Gastrocnemius medialis (tissue), 4 donors: ENCODE measurements around the gene CSTF1. TPM values are rescaled to one million over a fixed set of nuclear protein-coding genes. Genes with fewer than 3 reads are reported as not detected.
"Not testable (repeated sequence)": the region's sequence is repeated elsewhere in the genome, so short reads cannot be mapped to it uniquely, and the experiment has no call there.

Experiments used
- ATAC-seq, 2 donors: fragments of 150-250 bp; one replicate each; pipeline ENCODE4 v1.9.1; 2016
- DNase-seq, 2 donors: peaks; one replicate each; pipeline ENCODE4 v3.0.0-alpha.2; 2019
- H3K27ac ChIP-seq, 4 donors: fragments of 200-600 bp; sonication (generic); 1 replicate in 1 of 4; 2 replicates in 3 of 4; pipeline ENCODE4 v1.5.1; 2016 to 2018; ENCODE audit warnings: mild to moderate bottlenecking in 2 of 4, moderate library complexity in 1 of 4
- H3K27me3 ChIP-seq, 3 donors: fragments of 200-600 bp; sonication (generic) in 2 of 3; 1 replicate in 1 of 3; 2 replicates in 2 of 3; pipeline versions ENCODE4 v1.5.1 to v1.6.0; 2016 to 2019; ENCODE audit warnings: mild to moderate bottlenecking in 1 of 3, moderate library complexity in 1 of 3
- H3K36me3 ChIP-seq, 2 donors: fragments of 200-600 bp; sonication (generic) in 1 of 2; one replicate each; pipeline ENCODE4 v1.5.1; 2017 to 2018
- H3K4me1 ChIP-seq, 2 donors: fragments of 200-600 bp; sonication (generic) in 1 of 2; one replicate each; pipeline ENCODE4 v1.5.1; 2016 to 2017; ENCODE audit warnings: mild to moderate bottlenecking in 2 of 2
- H3K4me3 ChIP-seq, 4 donors: fragments of 200-600 bp; sonication (generic) in 3 of 4; 1 replicate in 1 of 4; 2 replicates in 3 of 4; pipeline ENCODE4 v1.5.1; 2016 to 2019; ENCODE audit warnings: mild to moderate bottlenecking in 2 of 4
- H3K9me3 ChIP-seq, 3 donors: fragments of 200-600 bp; sonication (generic) in 2 of 3; 1 replicate in 1 of 3; 2 replicates in 2 of 3; pipeline ENCODE4 v1.5.1; 2016 to 2019
- POLR2A ChIP-seq, 2 donors: fragments of 450-650 bp; IDR thresholded peaks; one replicate each; pipeline ENCODE4 v1.6.1; 2017; ENCODE audit warnings: antibody characterized with exemption in 2 of 2, mild to moderate bottlenecking in 2 of 2, moderate library complexity in 2 of 2
- in situ Hi-C, 4 donors: fragments of 200-750 bp; cut with MboI; loops; one replicate each; pipeline versions ENCODE4 v1.15.0 to v1.8.0; 2017; ENCODE audit warnings: low sequenced_read_pairs in 4 of 4
- intact Hi-C: fragments of 100-400 bp; cut with DNase I; formaldehyde crosslinking; loops from one replicate; pipeline ENCODE4 v1.15.1; 2023; ENCODE audit warnings: low total_unique reads
- total RNA-seq, 4 donors: library from RNA; depleted of rRNA; stranded (reverse); fragments of >200 nt; gene quantifications; one replicate each; pipeline versions ENCODE4 v1.1.0 to v1.2.3, GENCODE V29; 2016
- TF ChIP-seq, protein P1 (sequence below), 5 experiments: fragments of 450-650 bp in 3 of 5; fragments of 200-600 bp in 2 of 5; sonication (generic) in 2 of 5; IDR thresholded peaks in 4 of 5; conservative IDR thresholded peaks in 1 of 5; 1 replicate in 4 of 5; 2 replicates in 1 of 5; pipeline ENCODE4 v1.5.1; 2016 to 2019; ENCODE audit warnings: antibody characterized with exemption in 5 of 5, mild to moderate bottlenecking in 3 of 5, moderate library complexity in 3 of 5

CSTF1 gene
- total RNA-seq, 4 donors from 2014 or later, result 14.2 to 23.2 (median 18.9) TPM

DNA sequence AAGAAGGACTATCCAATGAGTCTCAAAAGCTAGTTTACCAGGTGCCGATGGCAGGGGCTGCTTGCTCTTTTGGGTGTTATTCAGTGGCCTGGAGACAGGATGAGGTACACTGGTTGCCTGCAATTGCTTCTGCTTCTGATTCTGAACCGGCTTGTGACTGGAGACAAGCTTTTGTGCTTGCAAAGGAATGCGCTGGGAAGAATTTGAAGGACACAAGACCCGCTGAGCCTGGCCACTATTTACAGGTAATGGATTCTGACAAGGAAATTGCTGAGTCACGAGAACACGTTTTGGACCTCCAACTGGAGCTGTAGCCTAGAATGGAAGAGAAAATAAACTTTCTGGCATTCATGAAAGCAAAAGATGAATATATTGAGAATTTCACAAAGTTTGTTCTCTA is 6.2 kb upstream of the CSTF1 start:
- Histone ChIP-seq H3K4me3 (no peak overlapping the region), H3K36me3 (peaks cover 0 to 14% of the 10 kb centered on the region in 2 donors), H3K27ac (no peak overlapping the region), H3K27me3 (no peaks in the 10 kb centered on the region), H3K4me1 (peaks cover 3 to 5% of the 10 kb centered on the region in 2 donors), H3K9me3 (no peaks in the 10 kb centered on the region)
- no peak for ATAC-seq
- intact Hi-C loops (no loop called here), in situ Hi-C loops (loop anchor here in 1 of 4 donors (25.0 kb wide), 1 partner anchor 1326 kb away; the partner anchor contains the start of gene PMEPA1)
- no peak for DNase-seq
- TF ChIP-seq, protein P1, sequence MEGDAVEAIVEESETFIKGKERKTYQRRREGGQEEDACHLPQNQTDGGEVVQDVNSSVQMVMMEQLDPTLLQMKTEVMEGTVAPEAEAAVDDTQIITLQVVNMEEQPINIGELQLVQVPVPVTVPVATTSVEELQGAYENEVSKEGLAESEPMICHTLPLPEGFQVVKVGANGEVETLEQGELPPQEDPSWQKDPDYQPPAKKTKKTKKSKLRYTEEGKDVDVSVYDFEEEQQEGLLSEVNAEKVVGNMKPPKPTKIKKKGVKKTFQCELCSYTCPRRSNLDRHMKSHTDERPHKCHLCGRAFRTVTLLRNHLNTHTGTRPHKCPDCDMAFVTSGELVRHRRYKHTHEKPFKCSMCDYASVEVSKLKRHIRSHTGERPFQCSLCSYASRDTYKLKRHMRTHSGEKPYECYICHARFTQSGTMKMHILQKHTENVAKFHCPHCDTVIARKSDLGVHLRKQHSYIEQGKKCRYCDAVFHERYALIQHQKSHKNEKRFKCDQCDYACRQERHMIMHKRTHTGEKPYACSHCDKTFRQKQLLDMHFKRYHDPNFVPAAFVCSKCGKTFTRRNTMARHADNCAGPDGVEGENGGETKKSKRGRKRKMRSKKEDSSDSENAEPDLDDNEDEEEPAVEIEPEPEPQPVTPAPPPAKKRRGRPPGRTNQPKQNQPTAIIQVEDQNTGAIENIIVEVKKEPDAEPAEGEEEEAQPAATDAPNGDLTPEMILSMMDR (IDR thresholded peaks at IDR 0.05 in 4 of 5, conservative IDR thresholded peaks at IDR 0.05 in 1 of 5), result no peak

DNA sequence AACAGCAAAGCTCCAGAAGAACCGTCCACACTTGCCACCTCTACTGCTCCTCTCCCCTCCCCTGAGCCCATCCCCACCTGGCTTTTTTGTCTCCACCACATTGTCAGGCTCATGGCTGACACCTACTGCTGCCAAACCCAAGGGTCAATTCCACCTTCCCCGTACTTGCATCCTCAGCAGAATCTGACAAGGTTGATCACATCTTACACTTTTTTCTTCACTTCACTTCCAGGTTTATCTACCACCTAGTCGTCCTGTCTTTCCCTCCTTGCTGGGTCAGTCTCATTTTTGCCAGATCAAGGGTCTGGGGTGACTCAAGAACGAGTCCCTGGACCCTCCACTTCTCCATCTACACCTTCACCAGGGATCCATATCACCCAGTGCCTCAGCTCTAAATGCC is 3.6 kb upstream of the CSTF1 start:
- intact Hi-C loops, result no loop called here
- TF ChIP-seq, protein P1 (IDR thresholded peaks at IDR 0.05 in 4 of 5, conservative IDR thresholded peaks at IDR 0.05 in 1 of 5), result no peak
- no peak for TF ChIP-seq POLR2A (IDR thresholded peaks at IDR 0.05)

DNA sequence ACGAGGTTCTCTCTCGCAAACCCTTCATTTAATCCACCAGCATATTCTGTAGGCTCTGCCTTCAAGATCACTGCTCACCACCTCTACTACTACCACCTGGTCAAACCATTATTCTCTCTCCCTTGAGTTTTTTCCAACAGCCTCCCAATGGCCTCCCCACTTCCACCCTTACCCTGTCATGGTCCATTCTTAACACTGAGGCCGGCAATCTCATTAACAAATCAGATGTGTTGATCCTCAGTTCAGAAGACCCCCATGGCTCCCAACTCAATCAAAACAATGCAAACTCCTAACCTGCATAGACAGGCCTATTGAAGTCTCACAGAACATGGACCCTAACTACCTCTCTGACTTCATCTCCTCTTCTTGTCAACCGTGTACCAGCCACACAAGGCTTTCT is 2.6 kb upstream of the CSTF1 start:
- in situ Hi-C loops, result loop anchor here in 2 of 4 donors (10.0 to 25.0 kb wide), 2 partner anchors 85 to 1322 kb away; partner anchors contain the start of gene PMEPA1 (in 1 of the 2)
- Histone ChIP-seq H3K27me3 (no peaks in the 10 kb centered on the region), H3K27ac (no peak overlapping the region), H3K9me3 (no peaks in the 10 kb centered on the region), H3K36me3 (peaks cover 0 to 9% of the 10 kb centered on the region in 2 donors), H3K4me3 (no peak overlapping the region), H3K4me1 (peaks cover 21 to 22% of the 10 kb centered on the region in 2 donors)
- TF ChIP-seq, protein P1 (IDR thresholded peaks at IDR 0.05 in 4 of 5, conservative IDR thresholded peaks at IDR 0.05 in 1 of 5), result no peak
- no peak for TF ChIP-seq POLR2A (IDR thresholded peaks at IDR 0.05)
- no peak for ATAC-seq
- intact Hi-C loops, result no loop called here
- DNase-seq, result no peak

More for the DNA sequence above, 3.6 kb upstream of the CSTF1 start:
- peaks cover 16% of the 10 kb centered on the region in 2 donors for H3K4me1 ChIP-seq
- no peaks in the 10 kb centered on the region for H3K27me3 ChIP-seq
- H3K9me3 ChIP-seq, result no peaks in the 10 kb centered on the region
- H3K36me3 ChIP-seq, result peaks cover 0 to 14% of the 10 kb centered on the region in 2 donors
- ATAC-seq, result no peak
- no peak overlapping the region for H3K4me3 ChIP-seq
- no peak overlapping the region for H3K27ac ChIP-seq
- in situ Hi-C loops, result loop anchor here in 1 of 4 donors (25.0 kb wide), 1 partner anchor 1323 kb away; the partner anchor contains the start of gene PMEPA1
- DNase-seq, result no peak

DNA sequence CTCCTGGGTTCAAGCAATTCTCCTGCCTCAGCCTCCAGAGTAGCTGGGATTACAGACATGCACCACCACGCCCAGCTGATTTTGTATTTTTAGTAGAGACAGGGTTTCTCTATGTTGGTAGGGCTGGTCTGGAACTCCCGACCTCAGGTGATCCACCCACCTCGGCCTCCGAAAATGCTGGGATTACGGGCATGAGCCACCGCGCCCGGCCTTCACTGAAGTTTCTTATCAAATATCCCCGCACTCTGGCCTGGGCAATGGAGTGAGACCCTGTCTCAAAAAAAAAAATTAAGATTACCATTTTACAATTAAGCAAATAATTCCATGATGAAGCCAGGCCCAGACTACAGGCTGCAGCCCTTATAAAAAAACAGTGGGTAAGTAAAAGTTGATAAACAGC is 2.0 kb upstream of the CSTF1 start:
- intact Hi-C loops, H3K36me3 ChIP-seq, H3K9me3 ChIP-seq, DNase-seq, H3K27me3 ChIP-seq, ATAC-seq, H3K27ac ChIP-seq: not testable (repeated sequence)
- Histone ChIP-seq H3K4me3 (peak overlapping the region in 1 of 4 donors; percentile 84), H3K4me1 (peaks cover 21 to 22% of the 10 kb centered on the region in 2 donors)
- in situ Hi-C loops, result loop anchor here in 2 of 4 donors (10.0 to 25.0 kb wide), 2 partner anchors 84 to 1322 kb away; partner anchors contain the start of gene PMEPA1 (in 1 of the 2)

DNA sequence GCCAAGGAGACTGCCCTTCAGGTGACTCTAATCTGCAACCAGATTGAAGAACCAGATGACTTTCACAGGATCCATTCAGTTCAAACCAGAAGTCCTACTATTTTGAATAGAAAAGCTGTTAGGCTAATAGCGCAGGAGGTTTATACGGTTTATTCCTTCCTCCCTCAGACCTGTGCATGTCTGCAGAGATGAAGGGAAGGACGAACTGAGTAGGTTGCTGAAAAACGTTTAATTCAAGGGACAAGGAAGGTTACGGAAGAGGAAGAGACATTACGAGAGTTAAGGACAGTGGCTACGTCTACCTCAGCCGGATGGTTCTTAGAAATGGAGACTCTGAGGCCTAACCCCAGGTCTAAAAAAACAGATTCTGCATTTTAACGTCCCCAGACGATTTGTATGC is 1.4 kb upstream of the CSTF1 start:
- intact Hi-C loops (no loop called here), in situ Hi-C loops (loop anchor here in 2 of 4 donors (10.0 to 25.0 kb wide), 2 partner anchors 84 to 1321 kb away; partner anchors contain the start of gene PMEPA1 (in 1 of the 2))
- ATAC-seq (no peak), DNase-seq (no peak)
- peak overlapping the region in 1 of 4 donors; percentile 86 for H3K27ac ChIP-seq
- H3K4me1 ChIP-seq, result peaks cover 22% of the 10 kb centered on the region in 2 donors
- TF ChIP-seq, protein P1 (IDR thresholded peaks at IDR 0.05 in 4 of 5, conservative IDR thresholded peaks at IDR 0.05 in 1 of 5), result no peak
- no peak for TF ChIP-seq POLR2A (IDR thresholded peaks at IDR 0.05)
- H3K36me3 ChIP-seq, result peaks cover 0 to 10% of the 10 kb centered on the region in 2 donors
- peak overlapping the region in 3 of 4 donors; percentile 82 to 88 (median 84) for H3K4me3 ChIP-seq
- no peaks in the 10 kb centered on the region for H3K9me3 ChIP-seq
- H3K27me3 ChIP-seq, result no peaks in the 10 kb centered on the region
